HG02981 (cell line): ENCODE results near the gene DLG3.
"Not testable (repeated sequence)": the region's sequence is repeated elsewhere in the genome, so short reads cannot be mapped to it uniquely, and the experiment has no call there.

Source experiments
- ATAC-seq: cut with Tn5 transposase; IDR thresholded peaks from one replicate; pipeline ENCODE4 v1.9.1; 2021; ENCODE audit warnings: mild to moderate bottlenecking, moderate library complexity; ENCODE audit not compliant: unreplicated experiment

The DLG3 gene

GRCh38 chrX:70509078-70509477 lies 64.4 kb downstream of the DLG3 start:
- no peak for ATAC-seq

DNA sequence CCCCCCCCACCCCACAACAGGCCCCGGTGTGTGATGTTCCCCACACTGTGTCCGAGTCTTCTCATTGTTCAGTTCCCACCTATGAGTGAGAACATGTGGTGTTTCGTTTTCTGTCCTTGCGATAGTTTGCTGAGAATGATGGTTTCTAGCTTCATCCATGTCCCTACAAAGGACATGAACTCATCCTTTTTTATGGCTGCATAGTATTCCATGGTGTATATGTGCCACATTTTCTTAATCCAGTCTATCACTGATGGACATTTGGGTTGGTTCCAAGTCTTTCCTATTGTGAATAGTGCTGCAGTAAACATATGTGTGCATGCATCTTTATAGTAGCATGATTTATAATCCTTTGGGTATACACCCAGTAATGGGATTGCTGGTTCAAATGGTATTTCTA lies 70.6 kb downstream of the DLG3 start:
- not testable (repeated sequence) for ATAC-seq

DNA sequence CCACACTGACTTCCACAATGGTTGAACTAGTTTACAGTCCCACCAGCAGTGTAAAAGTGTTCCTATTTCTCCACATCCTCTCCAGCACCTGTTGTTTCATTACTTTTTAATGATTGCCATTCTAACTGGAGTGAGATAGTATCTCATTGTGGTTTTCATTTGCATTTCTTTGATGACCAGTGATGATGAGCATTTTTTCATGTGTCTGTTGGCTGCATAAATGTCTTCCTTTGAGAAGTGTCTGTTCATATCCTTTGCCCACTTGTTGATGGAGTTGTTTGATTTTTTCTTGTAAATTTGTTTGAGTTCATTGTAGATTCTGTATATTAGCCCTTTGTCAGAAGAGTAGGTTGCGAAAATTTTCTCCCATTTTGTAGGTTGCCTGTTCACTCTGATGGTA lies 71.1 kb downstream of the DLG3 start:
- ATAC-seq = not testable (repeated sequence)

- no peak for ATAC-seq
Observed at GRCh38 chrX:70525733-70526132, 81.1 kb downstream of the DLG3 start.

- no peak for ATAC-seq
Observed at GRCh38 chrX:70527053-70527452, 82.4 kb downstream of the DLG3 start.

DNA sequence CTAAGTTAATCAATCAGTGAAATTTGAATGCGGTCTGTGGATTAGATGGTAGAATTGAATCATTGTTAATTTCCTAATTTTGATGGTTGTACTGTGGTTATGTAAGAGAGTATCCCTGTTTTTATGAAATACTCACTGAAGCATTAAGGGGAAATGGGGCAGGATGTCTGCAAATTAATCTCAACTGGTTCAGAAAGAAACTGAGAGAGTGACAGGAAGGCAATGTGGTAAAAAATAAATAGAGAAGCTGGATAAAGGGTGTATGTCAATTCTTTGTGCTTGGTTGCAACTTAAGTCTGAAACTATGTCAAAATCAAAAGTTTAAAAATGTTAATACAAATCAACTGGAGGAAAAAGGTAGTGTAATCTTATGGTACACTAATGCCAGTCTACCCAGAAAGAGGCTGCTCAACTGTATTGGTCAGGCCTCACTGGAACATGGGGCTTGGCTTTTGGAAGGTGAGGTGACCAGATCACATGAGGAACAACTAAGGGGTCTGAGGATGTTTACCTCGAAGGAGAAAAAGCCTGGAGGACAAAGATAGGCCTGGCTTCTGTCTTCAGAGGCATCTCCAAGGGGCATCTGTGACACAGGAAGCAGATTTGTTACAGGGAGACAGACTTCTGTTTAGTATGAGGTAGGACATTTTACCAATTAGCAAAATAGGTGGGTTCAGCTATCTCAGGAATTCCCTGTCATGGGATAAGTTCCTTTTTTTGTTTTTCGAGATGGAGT lies 83.1 kb downstream of the DLG3 start:
- no peak for ATAC-seq

DNA sequence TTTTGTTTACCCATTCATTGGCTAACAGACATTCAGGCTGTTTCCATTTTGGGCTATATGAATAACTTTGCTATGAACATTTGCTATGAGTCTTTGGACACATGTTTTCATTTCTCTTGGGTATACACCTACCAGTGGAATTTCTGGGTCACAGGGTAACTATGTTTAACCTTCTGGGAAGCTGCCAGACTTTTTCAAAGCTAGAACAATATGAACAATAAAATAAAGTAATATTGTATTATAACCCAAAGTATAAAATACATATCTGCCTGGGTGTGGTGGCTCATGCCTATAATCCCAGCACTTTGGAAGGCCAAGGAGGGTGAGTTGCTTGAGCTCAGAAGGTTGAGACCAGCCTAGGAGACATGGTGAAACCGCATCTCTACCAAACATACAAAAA lies 90.6 kb downstream of the DLG3 start:
- ATAC-seq = no peak

DNA sequence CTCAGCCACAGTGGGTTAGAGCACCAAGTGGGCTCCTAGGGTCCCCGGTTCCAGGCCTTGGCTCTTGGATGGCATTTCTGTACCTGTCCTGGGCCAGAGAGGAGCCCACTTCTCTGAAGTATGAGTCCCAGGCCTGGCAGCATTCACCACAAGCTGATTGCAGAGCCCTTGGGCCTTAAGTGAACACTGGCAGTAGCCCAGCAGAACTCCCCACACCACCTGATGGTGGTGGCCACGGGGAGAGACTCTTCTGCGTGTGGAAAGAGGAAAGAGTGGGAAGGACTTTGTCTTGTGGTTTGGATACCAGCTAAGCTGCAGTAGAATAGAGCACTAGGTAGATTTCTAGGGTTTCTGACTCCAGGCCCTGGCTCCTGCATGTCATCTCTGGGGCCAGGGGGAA lies 104.8 kb downstream of the DLG3 start:
- no peak for ATAC-seq

GRCh38 chrX:70552130-70552704 lies 107.6 kb downstream of the DLG3 start:
- ATAC-seq = no peak

DNA sequence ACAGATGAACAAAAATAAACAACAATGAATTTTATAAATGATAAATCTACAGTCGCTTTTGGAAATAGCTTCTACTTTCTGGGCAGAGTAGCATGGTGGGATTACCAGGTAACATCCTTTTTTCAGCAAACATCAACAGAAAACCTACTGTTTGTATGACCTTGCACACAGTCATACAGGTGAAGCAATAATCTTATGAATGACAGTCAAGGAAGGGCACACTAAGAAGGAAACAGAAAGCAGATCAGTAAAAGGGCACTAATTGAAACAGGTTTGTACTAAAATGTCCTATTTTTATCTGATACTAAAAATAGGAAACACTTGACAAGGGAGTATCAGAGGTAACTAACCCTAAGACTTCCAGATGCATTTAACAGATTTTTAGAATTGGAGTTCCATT lies 108.9 kb downstream of the DLG3 start:
- ATAC-seq = peak; percentile 59

DNA sequence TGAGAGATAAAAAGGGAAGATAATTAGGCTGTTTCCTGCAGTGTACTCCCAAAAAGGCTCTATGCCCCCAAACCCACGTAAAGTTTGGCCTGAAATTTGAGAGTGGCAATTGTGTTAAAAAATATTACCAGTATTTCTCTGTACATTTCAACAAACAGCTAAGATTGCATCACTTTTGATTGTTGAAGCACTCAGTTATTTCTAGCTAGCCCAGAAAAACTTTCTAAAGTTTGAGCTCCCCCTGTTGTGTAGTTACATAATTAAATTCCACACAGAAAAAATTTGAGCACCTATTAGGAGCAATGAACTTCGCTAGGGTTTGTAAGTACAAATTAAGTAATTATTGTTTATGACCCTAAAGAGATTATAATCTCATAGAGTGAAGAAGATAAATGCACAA lies 109.4 kb downstream of the DLG3 start:
- ATAC-seq = no peak

DNA sequence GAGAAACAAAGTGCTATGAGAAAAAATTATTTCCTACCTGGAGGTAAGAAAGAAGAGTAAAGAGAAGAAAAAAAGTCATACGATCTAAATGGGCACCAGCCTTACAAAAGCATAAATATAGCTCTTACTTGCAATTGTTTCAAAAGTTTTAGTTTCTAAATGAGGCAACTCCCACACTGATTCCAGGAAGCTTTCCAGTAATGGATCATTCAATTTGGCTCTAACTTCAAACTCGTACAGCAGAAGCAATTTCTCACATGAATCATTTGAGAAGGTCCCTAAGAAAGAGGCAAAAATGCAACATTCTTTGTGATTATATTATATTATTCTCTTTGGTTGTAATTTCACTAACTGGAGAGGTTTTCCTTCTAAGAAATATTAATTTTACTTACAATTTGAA lies 109.9 kb downstream of the DLG3 start:
- ATAC-seq = no peak

GRCh38 chrX:70554948-70555347 lies 110.3 kb downstream of the DLG3 start:
- no peak for ATAC-seq
